ENCODE measurements around the gene NMT1. TPM values are rescaled to one million over a fixed set of nuclear protein-coding genes. Genes with fewer than 3 reads are reported as not detected.

Gene NMT1
- total and polyA plus RNA-seq, 2 of the 13 experiments (the other 11 are each of a cell fraction or from before 2014, with no cell fraction given): 75.7 to 142 TPM

- TF ChIP-seq ZNF407 (CRISPR knock-in tag; IDR thresholded peaks at IDR 0.05; ENCODE audit: not compliant biosample characterization): no peak
- no peak for TF ChIP-seq ELF3 (CRISPR knock-in tag; IDR thresholded peaks at IDR 0.05)
- no peak for TF ChIP-seq TSC22D2 (CRISPR knock-in tag; IDR thresholded peaks at IDR 0.05; ENCODE audit: borderline replicate concordance)
- TF ChIP-seq NCOA5 (CRISPR knock-in tag; IDR thresholded peaks at IDR 0.05): no peak
- no peak for TF ChIP-seq GATAD1 (CRISPR knock-in tag; IDR thresholded peaks at IDR 0.05)
- 0 out of 2 replicates have a peak, but pooled peaks have one; percentile 36 for TF ChIP-seq ZNF616 (CRISPR knock-in tag; IDR thresholded peaks at IDR 0.05; ENCODE audit: low read depth)
- TF ChIP-seq AHDC1 (CRISPR knock-in tag; IDR thresholded peaks at IDR 0.05; ENCODE audit: borderline replicate concordance): no peak
- TF ChIP-seq IRF2 (CRISPR knock-in tag; IDR thresholded peaks at IDR 0.05): peak; percentile 34; the same call in 1 of the 2 replicates
- no peak for TF ChIP-seq TIGD3 (CRISPR knock-in tag; IDR thresholded peaks at IDR 0.05; ENCODE audit: borderline replicate concordance)
- TF ChIP-seq GZF1 (CRISPR knock-in tag; IDR thresholded peaks at IDR 0.05): no peak
- no peak for TF ChIP-seq MTERF4 (CRISPR knock-in tag; IDR thresholded peaks at IDR 0.05)
- no peak for TF ChIP-seq ZNF781 (CRISPR knock-in tag; IDR thresholded peaks at IDR 0.05; ENCODE audit: borderline replicate concordance, not compliant biosample characterization)
- no peak for TF ChIP-seq MXI1 (IDR thresholded peaks at IDR 0.05; ENCODE audit: borderline replicate concordance, low read depth, low read length)
- no peak for TF ChIP-seq ZNF329 (CRISPR knock-in tag; IDR thresholded peaks at IDR 0.05; ENCODE audit: low read depth)
Measured at GRCh38 chr17:45030733-45031132, 30.4 kb upstream of the NMT1 start (continued).

Data from HepG2 (cell line).